ENCODE data around the gene SH3PXD2B.

DNA sequence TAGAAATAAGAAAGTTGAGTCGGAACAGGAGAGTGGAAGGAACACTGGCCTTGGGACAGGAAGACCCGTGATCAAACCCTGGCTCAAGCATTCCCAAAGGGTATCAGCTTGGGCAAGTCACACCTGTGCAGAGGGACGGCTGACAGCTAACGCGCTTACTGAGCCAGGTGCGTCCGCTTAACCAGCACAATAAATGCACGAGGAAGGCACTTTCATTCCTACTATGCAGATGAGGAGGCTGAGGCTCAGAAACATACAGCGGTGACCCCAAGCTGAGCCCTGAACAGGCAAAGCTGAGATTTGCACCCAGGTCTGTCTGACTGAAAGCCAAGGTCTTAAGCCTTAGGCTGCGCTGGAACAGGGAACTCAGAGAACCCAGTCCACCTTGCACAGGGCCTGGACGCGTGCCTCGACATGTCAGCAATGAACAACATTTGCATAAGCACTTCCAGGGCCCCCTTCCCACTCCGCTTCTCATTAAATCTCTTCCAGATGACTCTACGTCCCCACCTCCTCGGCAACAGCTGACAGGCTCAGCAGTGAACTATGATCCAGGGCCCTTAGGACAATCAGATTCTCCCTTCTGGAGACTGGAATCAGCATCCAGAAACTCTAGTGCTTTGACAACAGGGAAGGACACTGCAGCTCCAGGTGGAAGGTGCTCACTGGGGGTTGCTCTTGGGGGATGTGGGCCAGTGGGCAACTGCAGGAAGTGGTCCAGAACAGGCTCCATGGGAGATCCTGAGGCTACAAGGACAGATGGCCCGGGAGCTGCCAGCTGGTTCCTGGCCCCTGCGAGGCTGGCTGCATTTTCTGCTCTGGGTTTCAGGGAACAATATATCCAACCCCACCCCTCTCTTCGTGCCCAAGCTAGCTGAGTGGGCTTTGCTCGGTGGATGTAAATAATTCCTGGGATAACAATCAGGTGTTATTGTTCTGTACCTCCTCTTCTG is 35.2 kb downstream of the SH3PXD2B start:
- no peak for TF ChIP-seq CTCF (IDR thresholded peaks at IDR 0.05)
- no peak for TF ChIP-seq POLR2A (IDR thresholded peaks at IDR 0.05)
